HFF-Myc (cell line): Measurements from ENCODE around the gene CUL1.

ENCODE experiments used
- DNase-seq: peaks from one replicate; pipeline ENCODE4 v3.0.0-alpha.2; 2011; ENCODE audit warnings: low read depth; ENCODE audit errors: extremely low read depth
- H3K4me3 ChIP-seq: replicated peaks from 2 replicates; pipeline ENCODE4 v1.5.1; 2011; ENCODE audit warnings: low read depth, mild to moderate bottlenecking, control low read depth, low read length
- TF ChIP-seq, protein P1 (sequence below): IDR thresholded peaks from 2 replicates; pipeline ENCODE4 v1.5.1; 2012; ENCODE audit warnings: mild to moderate bottlenecking, low read depth, low read length, control low read depth; ENCODE audit errors: missing control alignments

The CUL1 gene

GRCh38 chr7:148789220-148789619, 90.5 kb downstream of the CUL1 start:
- no peak for DNase-seq
- no peak overlapping the region for H3K4me3 ChIP-seq
- TF ChIP-seq, protein P1, sequence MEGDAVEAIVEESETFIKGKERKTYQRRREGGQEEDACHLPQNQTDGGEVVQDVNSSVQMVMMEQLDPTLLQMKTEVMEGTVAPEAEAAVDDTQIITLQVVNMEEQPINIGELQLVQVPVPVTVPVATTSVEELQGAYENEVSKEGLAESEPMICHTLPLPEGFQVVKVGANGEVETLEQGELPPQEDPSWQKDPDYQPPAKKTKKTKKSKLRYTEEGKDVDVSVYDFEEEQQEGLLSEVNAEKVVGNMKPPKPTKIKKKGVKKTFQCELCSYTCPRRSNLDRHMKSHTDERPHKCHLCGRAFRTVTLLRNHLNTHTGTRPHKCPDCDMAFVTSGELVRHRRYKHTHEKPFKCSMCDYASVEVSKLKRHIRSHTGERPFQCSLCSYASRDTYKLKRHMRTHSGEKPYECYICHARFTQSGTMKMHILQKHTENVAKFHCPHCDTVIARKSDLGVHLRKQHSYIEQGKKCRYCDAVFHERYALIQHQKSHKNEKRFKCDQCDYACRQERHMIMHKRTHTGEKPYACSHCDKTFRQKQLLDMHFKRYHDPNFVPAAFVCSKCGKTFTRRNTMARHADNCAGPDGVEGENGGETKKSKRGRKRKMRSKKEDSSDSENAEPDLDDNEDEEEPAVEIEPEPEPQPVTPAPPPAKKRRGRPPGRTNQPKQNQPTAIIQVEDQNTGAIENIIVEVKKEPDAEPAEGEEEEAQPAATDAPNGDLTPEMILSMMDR: no peak

DNA sequence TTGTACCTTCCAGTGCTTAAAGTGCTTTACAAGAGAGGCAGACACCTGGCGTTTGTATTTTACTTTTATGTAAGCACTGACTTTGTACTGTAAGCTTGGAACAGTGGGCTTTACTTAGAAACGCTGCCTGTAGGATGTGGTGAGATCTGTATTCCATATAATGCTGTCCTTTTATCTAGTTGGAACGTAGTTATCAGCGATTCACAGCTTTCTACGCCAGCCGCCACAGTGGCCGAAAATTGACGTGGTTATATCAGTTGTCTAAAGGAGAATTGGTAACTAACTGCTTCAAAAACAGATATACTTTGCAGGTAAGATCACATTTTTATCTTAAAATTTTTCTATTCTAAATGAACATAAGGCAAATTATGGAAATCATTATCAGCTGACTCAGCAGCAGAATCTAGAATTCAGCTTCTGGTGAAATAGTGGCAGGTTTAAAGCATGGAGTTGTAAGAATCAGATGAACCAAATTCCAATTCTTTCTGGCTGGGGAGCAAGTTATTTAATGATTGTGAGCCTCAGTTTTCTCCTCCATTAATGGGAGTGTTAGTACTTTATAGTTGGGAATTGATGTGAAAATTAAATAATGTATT, 91.5 kb downstream of the CUL1 start:
- no peak overlapping the region for H3K4me3 ChIP-seq
- DNase-seq: no peak

GRCh38 chr7:148790850-148791249, 92.1 kb downstream of the CUL1 start:
- DNase-seq: no peak
- no peak overlapping the region for H3K4me3 ChIP-seq
- TF ChIP-seq, protein P1: no peak

More for the DNA sequence above, 91.5 kb downstream of the CUL1 start:
- TF ChIP-seq, protein P1: no peak

GRCh38 chr7:148791546-148791945, 92.8 kb downstream of the CUL1 start:
- DNase-seq: no peak
- no peak overlapping the region for H3K4me3 ChIP-seq
- TF ChIP-seq, protein P1: no peak

GRCh38 chr7:148793590-148793989, 94.9 kb downstream of the CUL1 start:
- H3K4me3 ChIP-seq: no peak overlapping the region
- DNase-seq: no peak
- TF ChIP-seq, protein P1: no peak

DNA sequence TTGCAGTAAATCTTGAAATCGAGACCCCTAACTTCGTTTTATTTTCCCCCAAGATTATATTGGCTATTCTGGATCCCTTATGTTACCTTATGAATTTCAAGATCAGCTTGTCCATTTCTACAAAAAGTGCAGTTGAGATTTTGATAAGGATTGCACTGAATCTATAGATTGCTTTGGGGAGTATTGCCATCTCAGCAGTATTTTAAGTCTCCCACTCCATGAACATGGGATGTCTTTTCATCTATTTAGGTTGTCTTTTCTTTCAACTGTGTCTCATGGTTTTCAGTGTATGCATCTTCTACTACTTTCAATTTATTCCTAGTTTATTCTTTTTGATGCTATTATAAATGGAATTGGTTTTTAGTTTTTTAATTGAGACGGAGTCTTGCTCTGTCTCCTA, 95.8 kb downstream of the CUL1 start:
- TF ChIP-seq, protein P1: no peak
- DNase-seq: no peak
- H3K4me3 ChIP-seq: no peak overlapping the region

- no peak overlapping the region for H3K4me3 ChIP-seq
- no peak for DNase-seq
- TF ChIP-seq, protein P1: no peak
These were observed 98.1 kb downstream of the CUL1 start for GRCh38 chr7:148796841-148797240.
